GM12801 (cell line): ENCODE results near the gene SORCS3.

Experiments
- TF ChIP-seq, protein P1 (sequence below): IDR thresholded peaks from one replicate; pipeline ENCODE4 v1.5.1; 2011; ENCODE audit warnings: control low read depth; ENCODE audit not compliant: insufficient read length; ENCODE audit errors: extremely low read depth

SORCS3 gene

DNA sequence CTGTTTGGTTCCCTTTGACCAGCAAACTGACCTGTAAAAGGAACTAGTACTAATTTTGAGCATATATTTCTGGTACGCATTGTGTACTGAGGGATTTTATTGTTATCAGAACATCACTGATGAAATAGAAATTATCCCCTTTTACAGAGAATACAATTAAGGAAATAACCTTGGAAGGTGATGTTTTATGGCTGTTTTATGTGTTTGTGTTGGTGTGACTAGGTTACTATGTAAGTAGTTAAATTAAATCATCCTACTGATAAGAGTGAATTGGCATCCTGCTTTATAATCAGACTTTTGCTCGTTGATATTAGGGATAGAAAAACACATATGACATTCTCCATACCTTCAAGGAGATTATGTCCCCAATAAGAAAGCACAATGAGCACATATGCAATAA, 596.6 kb downstream of the SORCS3 start:
- TF ChIP-seq, protein P1, sequence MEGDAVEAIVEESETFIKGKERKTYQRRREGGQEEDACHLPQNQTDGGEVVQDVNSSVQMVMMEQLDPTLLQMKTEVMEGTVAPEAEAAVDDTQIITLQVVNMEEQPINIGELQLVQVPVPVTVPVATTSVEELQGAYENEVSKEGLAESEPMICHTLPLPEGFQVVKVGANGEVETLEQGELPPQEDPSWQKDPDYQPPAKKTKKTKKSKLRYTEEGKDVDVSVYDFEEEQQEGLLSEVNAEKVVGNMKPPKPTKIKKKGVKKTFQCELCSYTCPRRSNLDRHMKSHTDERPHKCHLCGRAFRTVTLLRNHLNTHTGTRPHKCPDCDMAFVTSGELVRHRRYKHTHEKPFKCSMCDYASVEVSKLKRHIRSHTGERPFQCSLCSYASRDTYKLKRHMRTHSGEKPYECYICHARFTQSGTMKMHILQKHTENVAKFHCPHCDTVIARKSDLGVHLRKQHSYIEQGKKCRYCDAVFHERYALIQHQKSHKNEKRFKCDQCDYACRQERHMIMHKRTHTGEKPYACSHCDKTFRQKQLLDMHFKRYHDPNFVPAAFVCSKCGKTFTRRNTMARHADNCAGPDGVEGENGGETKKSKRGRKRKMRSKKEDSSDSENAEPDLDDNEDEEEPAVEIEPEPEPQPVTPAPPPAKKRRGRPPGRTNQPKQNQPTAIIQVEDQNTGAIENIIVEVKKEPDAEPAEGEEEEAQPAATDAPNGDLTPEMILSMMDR = no peak

- TF ChIP-seq, protein P1 = no peak
These were observed 598.5 kb downstream of the SORCS3 start for GRCh38 chr10:105239311-105240219.

DNA sequence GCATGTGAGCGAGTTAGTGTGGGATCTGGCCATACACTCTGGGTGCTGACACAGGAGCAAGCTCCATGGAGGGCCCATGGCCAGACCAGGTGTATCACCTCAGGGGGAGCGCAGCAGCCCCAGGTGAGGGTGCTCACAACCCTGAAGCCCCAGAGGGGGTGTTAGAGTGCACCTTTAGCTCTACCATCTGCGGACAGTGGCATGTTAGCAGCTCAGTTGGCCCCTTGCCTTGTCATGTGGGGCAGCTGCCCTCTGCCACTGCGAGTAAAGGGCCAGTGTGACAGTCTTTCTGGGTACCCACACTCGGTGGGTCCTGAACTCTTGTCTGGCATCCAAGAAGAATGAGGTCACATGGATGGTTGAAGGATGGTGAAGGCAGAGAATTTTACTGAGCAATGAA, 600.2 kb downstream of the SORCS3 start:
- TF ChIP-seq, protein P1 = no peak

- TF ChIP-seq, protein P1 = no peak
These were observed 602.3 kb downstream of the SORCS3 start for GRCh38 chr10:105243381-105243780.

DNA sequence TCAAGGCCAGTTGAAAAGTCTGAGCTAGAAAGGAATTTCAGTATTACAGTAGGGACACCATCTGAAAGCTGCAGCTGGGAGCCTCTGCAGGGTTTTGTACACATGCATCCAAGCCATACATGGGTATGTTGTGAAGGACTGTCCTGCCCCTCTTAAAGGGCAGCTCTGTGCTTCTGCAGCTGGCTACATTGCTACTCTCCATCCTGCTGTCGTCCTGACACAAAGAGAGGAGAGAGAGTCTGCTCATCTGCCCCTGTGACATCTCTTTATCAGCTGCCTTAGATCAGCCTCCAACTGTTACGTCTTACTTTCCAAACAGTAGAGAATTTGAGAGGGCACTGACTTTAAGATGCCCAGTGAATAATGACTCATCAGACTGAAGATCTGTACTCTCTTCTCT, 602.7 kb downstream of the SORCS3 start:
- TF ChIP-seq, protein P1 = no peak

GRCh38 chr10:105247831-105248499, 606.9 kb downstream of the SORCS3 start:
- TF ChIP-seq, protein P1 = no peak

DNA sequence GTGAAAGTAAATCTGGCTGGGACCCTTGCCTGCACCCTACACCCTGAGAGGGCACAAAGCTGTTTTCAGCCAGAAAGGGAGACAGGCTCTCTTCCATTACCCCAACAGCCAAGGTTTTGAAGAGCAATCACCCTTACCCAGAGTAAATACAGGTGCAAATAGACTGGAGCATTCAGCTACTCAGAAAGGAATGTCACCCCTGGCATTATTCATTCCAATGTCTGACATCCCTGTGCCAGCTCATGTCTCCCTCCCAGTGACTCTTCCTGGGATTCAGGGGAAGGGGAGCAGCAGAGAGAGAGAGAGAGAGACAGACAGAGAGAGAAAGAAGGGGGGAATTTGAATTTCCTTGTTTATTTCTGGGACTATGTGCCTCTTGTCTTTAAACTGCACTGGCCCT, 611.8 kb downstream of the SORCS3 start:
- TF ChIP-seq, protein P1 = no peak
